Tibial artery (tissue), 4 donors: ENCODE measurements around the gene CAMTA1.

ENCODE experiments used
- DNase-seq, 2 donors: peaks; one replicate each; pipeline ENCODE4 v3.0.0-alpha.2; 2019
- H3K27ac ChIP-seq, 2 donors: fragments of 200-600 bp; sonication (generic) in 1 of 2; 1 replicate in 1 of 2; 2 replicates in 1 of 2; pipeline ENCODE4 v1.5.1; 2018 to 2019; ENCODE audit warnings: mild to moderate bottlenecking in 1 of 2
- H3K27me3 ChIP-seq, 2 donors: fragments of 200-600 bp; sonication (generic) in 1 of 2; one replicate each; pipeline versions ENCODE4 v1.5.1 to v1.6.0; 2016 to 2019
- H3K36me3 ChIP-seq, 3 donors: fragments of 200-600 bp; sonication (generic) in 2 of 3; one replicate each; pipeline ENCODE4 v1.5.1; 2016 to 2019; ENCODE audit warnings: mild to moderate bottlenecking in 2 of 3
- H3K4me1 ChIP-seq, 4 donors: fragments of 200-600 bp; sonication (generic) in 2 of 4; 1 replicate in 3 of 4; 2 replicates in 1 of 4; pipeline ENCODE4 v1.5.1; 2016 to 2019
- H3K4me3 ChIP-seq, 2 donors: fragments of 200-600 bp; sonication (generic) in 1 of 2; 1 replicate in 1 of 2; 2 replicates in 1 of 2; pipeline ENCODE4 v1.5.1; 2018 to 2019; ENCODE audit warnings: mild to moderate bottlenecking in 2 of 2
- H3K9me3 ChIP-seq, 3 donors: fragments of 200-600 bp; sonication (generic) in 1 of 3; one replicate each; pipeline ENCODE4 v1.5.1; 2016 to 2019
- intact Hi-C: fragments of 100-400 bp; cut with DNase I; formaldehyde crosslinking; loops from one replicate; pipeline ENCODE4 v1.15.0; 2023; ENCODE audit warnings: low total_unique reads
- TF ChIP-seq, protein P1 (sequence below), 2 experiments: fragments of 200-600 bp in 1 of 2; fragments of 450-650 bp in 1 of 2; IDR thresholded peaks; one replicate each; pipeline ENCODE4 v1.5.1; 2017 to 2019; ENCODE audit warnings: antibody characterized with exemption in 2 of 2, mild to moderate bottlenecking in 1 of 2, moderate library complexity in 1 of 2

CAMTA1 gene

DNA sequence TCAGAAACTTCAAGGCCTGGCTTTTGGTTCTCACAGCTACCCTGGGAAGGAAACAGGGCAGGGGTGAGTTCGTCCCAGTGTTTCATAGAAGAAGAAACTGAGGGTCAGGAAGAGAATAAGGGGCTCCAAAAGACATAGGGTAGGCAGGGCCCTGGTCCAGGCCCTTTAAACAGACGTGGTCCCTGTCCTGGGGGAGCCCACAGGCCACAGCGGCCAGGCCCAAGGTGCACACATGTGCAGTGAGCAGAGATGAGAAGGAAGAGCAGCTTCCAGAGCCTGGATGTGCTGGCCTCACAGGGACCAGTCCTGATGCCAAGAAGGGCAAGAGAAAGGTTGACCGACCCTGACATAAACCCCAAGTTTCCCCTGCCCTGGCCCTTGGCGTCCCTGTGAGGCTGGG, 690.4 kb downstream of the CAMTA1 start:
- no peak for DNase-seq
- Histone ChIP-seq H3K27ac (no peak overlapping the region), H3K36me3 (no peaks in the 10 kb centered on the region), H3K4me3 (no peak overlapping the region), H3K27me3 (no peaks in the 10 kb centered on the region), H3K9me3 (no peaks in the 10 kb centered on the region), H3K4me1 (peaks cover 0 to 17% (median 15%) of the 10 kb centered on the region in 4 donors)
- TF ChIP-seq, protein P1, sequence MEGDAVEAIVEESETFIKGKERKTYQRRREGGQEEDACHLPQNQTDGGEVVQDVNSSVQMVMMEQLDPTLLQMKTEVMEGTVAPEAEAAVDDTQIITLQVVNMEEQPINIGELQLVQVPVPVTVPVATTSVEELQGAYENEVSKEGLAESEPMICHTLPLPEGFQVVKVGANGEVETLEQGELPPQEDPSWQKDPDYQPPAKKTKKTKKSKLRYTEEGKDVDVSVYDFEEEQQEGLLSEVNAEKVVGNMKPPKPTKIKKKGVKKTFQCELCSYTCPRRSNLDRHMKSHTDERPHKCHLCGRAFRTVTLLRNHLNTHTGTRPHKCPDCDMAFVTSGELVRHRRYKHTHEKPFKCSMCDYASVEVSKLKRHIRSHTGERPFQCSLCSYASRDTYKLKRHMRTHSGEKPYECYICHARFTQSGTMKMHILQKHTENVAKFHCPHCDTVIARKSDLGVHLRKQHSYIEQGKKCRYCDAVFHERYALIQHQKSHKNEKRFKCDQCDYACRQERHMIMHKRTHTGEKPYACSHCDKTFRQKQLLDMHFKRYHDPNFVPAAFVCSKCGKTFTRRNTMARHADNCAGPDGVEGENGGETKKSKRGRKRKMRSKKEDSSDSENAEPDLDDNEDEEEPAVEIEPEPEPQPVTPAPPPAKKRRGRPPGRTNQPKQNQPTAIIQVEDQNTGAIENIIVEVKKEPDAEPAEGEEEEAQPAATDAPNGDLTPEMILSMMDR (IDR thresholded peaks at IDR 0.05) = no peak
- intact Hi-C loops = no loop called here

DNA sequence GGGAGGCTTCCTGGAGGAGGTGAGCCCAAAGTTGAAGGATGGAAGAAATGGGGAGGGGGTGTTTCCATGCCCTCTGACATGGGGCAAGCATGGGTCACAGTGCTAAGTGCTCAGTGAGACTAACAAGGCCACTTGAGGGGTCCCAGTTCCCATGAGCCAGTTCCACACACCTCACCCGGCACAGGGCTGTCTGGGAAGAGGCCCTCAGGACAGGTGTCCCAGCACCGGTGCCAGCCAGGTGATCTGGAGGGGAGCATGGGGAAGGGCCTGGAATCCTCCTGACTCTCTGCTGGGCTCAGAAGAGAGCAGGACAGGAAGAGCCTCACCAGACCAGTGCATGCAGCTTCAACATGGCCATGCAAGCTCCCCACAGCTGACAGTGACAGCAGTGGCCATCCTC, 691.1 kb downstream of the CAMTA1 start:
- intact Hi-C loops = no loop called here
- H3K4me1 ChIP-seq = peaks cover 0 to 10% (median 8%) of the 10 kb centered on the region in 4 donors
- H3K4me3 ChIP-seq = no peak overlapping the region
- TF ChIP-seq, protein P1 (IDR thresholded peaks at IDR 0.05) = no peak
- H3K9me3 ChIP-seq = no peaks in the 10 kb centered on the region
- H3K27me3 ChIP-seq = no peaks in the 10 kb centered on the region
- no peak for DNase-seq
- no peak overlapping the region for H3K27ac ChIP-seq
- H3K36me3 ChIP-seq = no peaks in the 10 kb centered on the region

DNA sequence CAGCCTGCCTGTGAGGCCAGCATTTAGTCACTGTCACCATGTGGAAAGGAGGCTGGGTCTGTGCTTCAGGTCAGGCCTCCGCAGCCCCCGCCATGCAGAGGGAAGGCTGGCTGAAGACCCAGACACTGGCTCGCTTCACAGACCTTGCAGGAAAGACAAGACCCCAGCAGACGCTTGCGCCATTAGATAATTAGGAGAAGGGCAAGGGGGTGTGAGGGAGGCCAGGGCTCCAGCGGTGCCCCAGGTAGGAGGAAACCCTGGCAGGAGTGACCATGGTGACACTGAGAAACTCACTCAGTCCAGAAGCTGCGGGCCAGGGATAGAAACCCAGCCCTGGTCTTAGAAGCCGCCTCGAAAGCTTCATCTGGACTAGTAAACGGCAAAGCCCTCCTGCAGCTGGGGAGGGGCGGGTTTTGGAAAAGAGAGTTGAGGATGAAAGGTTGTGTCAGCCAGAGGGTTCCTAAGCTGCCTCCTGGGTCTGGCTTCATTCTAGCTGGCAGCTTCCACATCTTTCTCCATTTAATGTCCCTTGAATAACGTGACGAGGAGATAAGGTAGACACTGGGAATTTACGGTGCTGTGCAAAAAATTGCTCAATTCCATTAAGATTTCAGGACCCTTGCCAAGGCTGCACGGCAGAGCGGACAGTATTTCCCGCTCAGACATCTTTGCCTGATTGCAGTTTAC, 691.8 kb downstream of the CAMTA1 start:
- Histone ChIP-seq H3K27me3 (no peaks in the 10 kb centered on the region), H3K27ac (no peak overlapping the region), H3K36me3 (no peaks in the 10 kb centered on the region), H3K9me3 (no peaks in the 10 kb centered on the region), H3K4me3 (no peak overlapping the region), H3K4me1 (peaks cover 0 to 4% (median 2%) of the 10 kb centered on the region in 4 donors)
- TF ChIP-seq, protein P1 (IDR thresholded peaks at IDR 0.05) = no peak
- DNase-seq = no peak
- intact Hi-C loops = no loop called here

DNA sequence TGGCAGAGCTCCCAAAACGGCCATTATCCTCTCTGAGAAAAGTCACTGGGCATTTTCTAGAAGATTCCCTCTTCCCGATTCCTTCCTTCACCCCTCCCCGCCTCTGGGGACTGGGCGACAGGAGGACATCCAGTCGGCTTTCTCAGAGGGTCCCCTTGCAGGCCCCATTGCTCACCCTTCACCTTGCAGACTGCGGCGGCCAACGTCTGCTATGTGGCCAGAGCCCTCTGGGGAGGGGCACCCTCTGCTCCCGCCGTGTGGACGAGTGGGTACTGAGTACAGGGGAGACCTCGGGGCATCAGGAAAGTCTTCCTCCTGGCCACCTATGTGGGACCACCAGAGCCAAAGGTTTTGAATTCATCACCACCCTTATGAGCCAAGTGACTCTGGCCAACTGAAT, 692.3 kb downstream of the CAMTA1 start:
- no peak overlapping the region for H3K27ac ChIP-seq

DNA sequence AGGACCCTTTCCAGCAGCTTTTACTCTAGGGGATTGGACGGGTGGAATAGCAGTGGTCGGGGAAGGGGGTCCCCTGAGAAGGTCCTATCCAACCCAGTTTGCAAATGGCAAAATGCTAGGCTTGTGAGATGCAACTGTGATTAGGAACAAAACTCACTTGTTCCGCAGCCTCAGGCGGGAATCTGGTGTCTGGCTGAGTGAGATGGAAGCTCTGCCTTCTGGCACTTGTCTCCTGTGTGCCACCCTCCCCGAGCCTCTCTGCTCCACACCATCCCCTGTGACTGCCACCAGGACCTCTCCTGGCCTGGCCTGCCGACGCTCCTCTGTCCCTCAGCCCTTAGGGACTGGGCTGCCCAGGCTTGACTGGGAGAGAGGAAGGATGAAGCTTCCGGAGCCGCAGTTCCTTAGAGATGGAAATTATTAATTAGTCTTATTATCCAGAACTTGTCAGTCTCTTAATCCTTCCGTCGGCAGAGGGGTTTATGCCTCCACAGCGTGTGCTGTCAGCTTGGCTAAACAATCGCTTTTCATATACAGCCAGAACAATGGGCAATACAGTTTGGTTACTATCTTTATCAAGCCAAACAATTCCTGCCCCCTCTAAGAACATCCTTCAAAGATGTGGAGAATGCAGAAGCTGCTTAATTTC, 693.0 kb downstream of the CAMTA1 start:
- no peaks in the 10 kb centered on the region for H3K27me3 ChIP-seq
- TF ChIP-seq, protein P1 (IDR thresholded peaks at IDR 0.05) = no peak
- no peaks in the 10 kb centered on the region for H3K36me3 ChIP-seq
- intact Hi-C loops = no loop called here
- H3K4me3 ChIP-seq = no peak overlapping the region
- no peak overlapping the region for H3K27ac ChIP-seq
- DNase-seq = no peak
- no peaks in the 10 kb centered on the region for H3K9me3 ChIP-seq
- peaks cover 0 to 13% (median 5%) of the 10 kb centered on the region in 4 donors for H3K4me1 ChIP-seq

More for the DNA sequence above, 692.3 kb downstream of the CAMTA1 start:
- TF ChIP-seq, protein P1 (IDR thresholded peaks at IDR 0.05) = no peak
- no peaks in the 10 kb centered on the region for H3K36me3 ChIP-seq
- H3K9me3 ChIP-seq = no peaks in the 10 kb centered on the region
- no peak for DNase-seq
- peaks cover 0 to 6% (median 2%) of the 10 kb centered on the region in 4 donors for H3K4me1 ChIP-seq
- no peaks in the 10 kb centered on the region for H3K27me3 ChIP-seq
- H3K4me3 ChIP-seq = no peak overlapping the region
- intact Hi-C loops = no loop called here
